Peyer's patch (tissue), 4 donors: ENCODE measurements around the gene CCDC81. TPM values are rescaled to one million over a fixed set of nuclear protein-coding genes. Genes with fewer than 3 reads are reported as not detected.
"Not testable (repeated sequence)": the region's sequence is repeated elsewhere in the genome, so short reads cannot be mapped to it uniquely, and the experiment has no call there.

Experiments
- DNase-seq, 3 donors: peaks; one replicate each; pipeline ENCODE4 v3.0.0-alpha.2; 2017 to 2019
- H3K27ac ChIP-seq, 4 donors: fragments of 200-600 bp; sonication (generic); one replicate each; pipeline ENCODE4 v1.5.1; 2016 to 2019
- H3K27me3 ChIP-seq, 2 donors: fragments of 200-600 bp; sonication (generic); one replicate each; pipeline ENCODE4 v1.5.1; 2019
- H3K36me3 ChIP-seq, 3 donors: fragments of 200-600 bp; sonication (generic); one replicate each; pipeline ENCODE4 v1.5.1; 2016 to 2019
- H3K4me1 ChIP-seq, 4 donors: fragments of 200-600 bp; sonication (generic); one replicate each; pipeline ENCODE4 v1.5.1; 2016 to 2019
- H3K4me3 ChIP-seq, 4 donors: fragments of 200-600 bp; sonication (generic); 1 replicate in 3 of 4; 2 replicates in 1 of 4; pipeline ENCODE4 v1.5.1; 2016 to 2019; ENCODE audit warnings: mild to moderate bottlenecking in 1 of 4
- H3K9me3 ChIP-seq, 4 donors: fragments of 200-600 bp; sonication (generic); one replicate each; pipeline ENCODE4 v1.5.1; 2016 to 2019; ENCODE audit warnings: mild to moderate bottlenecking in 1 of 4
- POLR2A ChIP-seq, 2 donors: fragments of 450-650 bp; IDR thresholded peaks; one replicate each; pipeline ENCODE4 v1.5.1; 2017; ENCODE audit warnings: antibody characterized with exemption in 2 of 2, mild to moderate bottlenecking in 2 of 2, moderate library complexity in 2 of 2
- total RNA-seq, 4 donors: library from RNA; depleted of rRNA; stranded (reverse); fragments of >200 nt; gene quantifications; one replicate each; pipeline ENCODE4 v1.1.0, GENCODE V29; 2016
- TF ChIP-seq, protein P1 (sequence below), 6 experiments: fragments of 450-650 bp in 4 of 6; fragments of 200-600 bp in 2 of 6; sonication (generic) in 1 of 6; IDR thresholded peaks; one replicate each; pipeline ENCODE4 v1.5.1; 2017 to 2019; ENCODE audit warnings: antibody characterized with exemption in 6 of 6, mild to moderate bottlenecking in 3 of 6, moderate library complexity in 1 of 6

The CCDC81 gene
- total RNA-seq, 4 donors from 2014 or later = 3.1 to 22.3 TPM; not detected in 2

- DNase-seq = no peak
- no peaks in the 10 kb centered on the region for H3K36me3 ChIP-seq
- H3K4me1 ChIP-seq = no peaks in the 10 kb centered on the region
- no peak for TF ChIP-seq POLR2A (IDR thresholded peaks at IDR 0.05)
- TF ChIP-seq, protein P1, sequence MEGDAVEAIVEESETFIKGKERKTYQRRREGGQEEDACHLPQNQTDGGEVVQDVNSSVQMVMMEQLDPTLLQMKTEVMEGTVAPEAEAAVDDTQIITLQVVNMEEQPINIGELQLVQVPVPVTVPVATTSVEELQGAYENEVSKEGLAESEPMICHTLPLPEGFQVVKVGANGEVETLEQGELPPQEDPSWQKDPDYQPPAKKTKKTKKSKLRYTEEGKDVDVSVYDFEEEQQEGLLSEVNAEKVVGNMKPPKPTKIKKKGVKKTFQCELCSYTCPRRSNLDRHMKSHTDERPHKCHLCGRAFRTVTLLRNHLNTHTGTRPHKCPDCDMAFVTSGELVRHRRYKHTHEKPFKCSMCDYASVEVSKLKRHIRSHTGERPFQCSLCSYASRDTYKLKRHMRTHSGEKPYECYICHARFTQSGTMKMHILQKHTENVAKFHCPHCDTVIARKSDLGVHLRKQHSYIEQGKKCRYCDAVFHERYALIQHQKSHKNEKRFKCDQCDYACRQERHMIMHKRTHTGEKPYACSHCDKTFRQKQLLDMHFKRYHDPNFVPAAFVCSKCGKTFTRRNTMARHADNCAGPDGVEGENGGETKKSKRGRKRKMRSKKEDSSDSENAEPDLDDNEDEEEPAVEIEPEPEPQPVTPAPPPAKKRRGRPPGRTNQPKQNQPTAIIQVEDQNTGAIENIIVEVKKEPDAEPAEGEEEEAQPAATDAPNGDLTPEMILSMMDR (IDR thresholded peaks at IDR 0.05) = no peak
- H3K27me3 ChIP-seq = no peaks in the 10 kb centered on the region
- no peaks in the 10 kb centered on the region for H3K9me3 ChIP-seq
- no peak overlapping the region for H3K27ac ChIP-seq
- H3K4me3 ChIP-seq = no peak overlapping the region
These were observed 23.4 kb downstream of the CCDC81 start for GRCh38 chr11:86398106-86398505.

DNA sequence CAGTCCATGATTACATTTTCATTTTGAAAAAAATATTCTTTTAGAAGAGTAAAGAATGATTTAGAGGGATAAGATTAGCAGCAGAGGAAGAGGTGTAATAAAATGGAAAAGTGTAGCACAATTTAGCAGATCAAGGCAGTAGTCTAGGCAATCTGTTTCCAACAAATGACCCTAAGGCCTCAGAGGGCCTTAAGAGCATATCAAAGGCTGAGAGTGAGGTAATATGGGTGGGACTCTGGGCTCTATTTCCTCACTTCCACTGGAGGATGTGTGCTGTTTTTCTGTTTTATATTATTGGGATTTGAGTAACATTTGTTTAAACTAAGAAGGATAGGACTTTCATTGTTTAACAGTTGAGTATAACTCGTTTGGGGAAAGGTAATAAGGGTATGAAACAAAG lies 28.8 kb downstream of the CCDC81 start:
- TF ChIP-seq, protein P1 (IDR thresholded peaks at IDR 0.05) = no peak
- TF ChIP-seq POLR2A (IDR thresholded peaks at IDR 0.05) = no peak
- no peaks in the 10 kb centered on the region for H3K27me3 ChIP-seq
- no peaks in the 10 kb centered on the region for H3K4me1 ChIP-seq

GRCh38 chr11:86408845-86409244 lies 34.2 kb downstream of the CCDC81 start:
- DNase-seq = no peak
- TF ChIP-seq, protein P1 (IDR thresholded peaks at IDR 0.05) = no peak
- no peak for TF ChIP-seq POLR2A (IDR thresholded peaks at IDR 0.05)
- Histone ChIP-seq H3K36me3 (no peaks in the 10 kb centered on the region), H3K4me1 (no peaks in the 10 kb centered on the region), H3K9me3 (no peaks in the 10 kb centered on the region), H3K27me3 (no peaks in the 10 kb centered on the region), H3K27ac (no peak overlapping the region), H3K4me3 (no peak overlapping the region)

More for the DNA sequence above, 28.8 kb downstream of the CCDC81 start:
- DNase-seq = no peak
- Histone ChIP-seq H3K9me3 (no peaks in the 10 kb centered on the region), H3K27ac (no peak overlapping the region), H3K4me3 (no peak overlapping the region), H3K36me3 (no peaks in the 10 kb centered on the region)

GRCh38 chr11:86414032-86414431 lies 39.3 kb downstream of the CCDC81 start:
- DNase-seq = no peak

GRCh38 chr11:86415026-86415425 lies 40.3 kb downstream of the CCDC81 start:
- Histone ChIP-seq H3K4me1 (no peaks in the 10 kb centered on the region), H3K36me3 (no peaks in the 10 kb centered on the region), H3K27me3 (no peaks in the 10 kb centered on the region), H3K4me3 (no peak overlapping the region), H3K27ac (no peak overlapping the region), H3K9me3 (no peaks in the 10 kb centered on the region)
- DNase-seq = no peak
- no peak for TF ChIP-seq POLR2A (IDR thresholded peaks at IDR 0.05)
- TF ChIP-seq, protein P1 (IDR thresholded peaks at IDR 0.05) = no peak

More at GRCh38 chr11:86414032-86414431, 39.3 kb downstream of the CCDC81 start:
- Histone ChIP-seq H3K4me1 (no peaks in the 10 kb centered on the region), H3K4me3 (no peak overlapping the region), H3K36me3 (no peaks in the 10 kb centered on the region), H3K9me3 (no peaks in the 10 kb centered on the region), H3K27me3 (no peaks in the 10 kb centered on the region), H3K27ac (no peak overlapping the region)
- TF ChIP-seq, protein P1 (IDR thresholded peaks at IDR 0.05) = no peak
- TF ChIP-seq POLR2A (IDR thresholded peaks at IDR 0.05) = no peak

- H3K27me3 ChIP-seq = no peaks in the 10 kb centered on the region
- no peak for DNase-seq
- no peaks in the 10 kb centered on the region for H3K4me1 ChIP-seq
- H3K36me3 ChIP-seq = no peaks in the 10 kb centered on the region
- TF ChIP-seq, protein P1 (IDR thresholded peaks at IDR 0.05) = no peak
- no peak for TF ChIP-seq POLR2A (IDR thresholded peaks at IDR 0.05)
- H3K27ac ChIP-seq = no peak overlapping the region
- H3K4me3 ChIP-seq = no peak overlapping the region
- no peaks in the 10 kb centered on the region for H3K9me3 ChIP-seq
These were observed 41.8 kb downstream of the CCDC81 start for GRCh38 chr11:86416494-86416893.

DNA sequence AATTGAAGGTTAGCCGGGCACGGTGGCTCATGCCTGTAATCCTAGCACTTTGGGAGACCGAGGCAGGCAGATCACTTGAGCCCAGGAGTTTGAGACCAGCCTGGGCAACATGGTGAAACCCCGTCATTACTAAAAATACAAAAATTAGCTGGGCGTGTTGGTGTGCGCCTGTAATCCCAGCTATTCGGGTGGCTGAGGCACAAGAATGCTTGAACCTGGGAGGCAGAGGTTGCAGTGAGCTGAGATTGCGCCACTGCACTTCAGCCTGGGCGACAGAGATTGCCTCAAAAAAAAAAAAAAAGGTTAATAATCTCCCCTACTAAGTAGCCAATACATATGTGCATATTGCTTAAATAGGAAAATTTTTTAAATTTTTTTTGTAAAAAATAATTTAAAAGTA lies 42.3 kb downstream of the CCDC81 start:
- not testable (repeated sequence) for H3K27ac ChIP-seq, H3K9me3 ChIP-seq, H3K27me3 ChIP-seq, H3K4me1 ChIP-seq, DNase-seq, H3K36me3 ChIP-seq, H3K4me3 ChIP-seq
